Endothelial cell of umbilical vein (primary cell): ENCODE results near the gene RYR3. TPM values are rescaled to one million over a fixed set of nuclear protein-coding genes. Genes with fewer than 3 reads are reported as not detected.

ENCODE experiments used
- BruUV-seq: library from RNA; stranded (reverse); fragments of 400-500 nt; replicated peaks from 2 replicates; lab custom pipeline; 2021; lab: Mats Ljungman, UMichigan
- CTCF ChIA-PET: fragments of 300-600, 350-600 bp; sonication (Branson Sonifier 250); formaldehyde crosslinking; loops from one replicate; lab custom pipeline; 2021; ENCODE audit warnings: antibody characterized with exemption, inconsistent platforms; lab: Charles Lee
- POLR2A ChIA-PET: fragments of 300-600, 350-600 bp; sonication (Branson Sonifier 250); formaldehyde crosslinking; loops from one replicate; lab custom pipeline; 2021; ENCODE audit warnings: antibody characterized with exemption, inconsistent platforms; lab: Charles Lee
- DNase-seq: peaks from one replicate; pipeline ENCODE4 v3.0.0-alpha.2; 2011; ENCODE audit warnings: low read depth, low spot score
- FAIRE-seq: peaks from 2 replicates; lab custom pipeline; 2011; peaks lifted over from hg19 to GRCh38; lab: Jason Lieb, UNC
- H2AFZ ChIP-seq: 2 replicates; pipeline ENCODE4 v1.6.0; 2012; ENCODE audit warnings: low read depth, low read length, control low read depth, inconsistent platforms
- H3K27ac ChIP-seq: 2 replicates; pipeline ENCODE4 v1.5.1; 2011; ENCODE audit warnings: low read depth, mild to moderate bottlenecking, control low read depth, low read length, moderate library complexity; ENCODE audit not compliant: insufficient read depth
- H3K27me3 ChIP-seq, 2 experiments: 2 replicates each; pipeline versions ENCODE4 v1.6.0 to v1.6.1; 2011; ENCODE audit warnings: low read length in 2 of 2, mixed read lengths in 1 of 2; ENCODE audit not compliant: control insufficient read depth in 2 of 2, insufficient read depth in 2 of 2
- H3K36me3 ChIP-seq, 2 experiments: 2 replicates in 1 of 2; 3 replicates in 1 of 2; pipeline ENCODE4 v1.5.1; 2011; ENCODE audit warnings: low read length in 2 of 2, mild to moderate bottlenecking in 1 of 2, moderate library complexity in 1 of 2; ENCODE audit not compliant: control insufficient read depth in 2 of 2, insufficient read depth in 2 of 2; ENCODE audit errors: extremely low read depth in 1 of 2
- H3K4me1 ChIP-seq: 3 replicates; pipeline ENCODE4 v1.5.1; 2011; ENCODE audit warnings: mild to moderate bottlenecking, low read length; ENCODE audit not compliant: control insufficient read depth, insufficient read depth; ENCODE audit errors: extremely low read depth
- H3K4me2 ChIP-seq: 2 replicates; pipeline ENCODE4 v1.6.1; 2011; ENCODE audit warnings: low read length, control low read depth, mixed read lengths; ENCODE audit not compliant: insufficient read depth
- H3K4me3 ChIP-seq, 3 experiments: fragments of 200-600 bp in 1 of 3; sonication (generic), shearing (Covaris generic) in 1 of 3; replicated peaks in 1 of 3; 2 replicates each; pipeline ENCODE4 v1.5.1; 2011 to 2016; ENCODE audit warnings: control low read depth in 3 of 3, low read length in 3 of 3, mild to moderate bottlenecking in 2 of 3, inconsistent platforms in 1 of 3, low read depth in 1 of 3, moderate library complexity in 1 of 3; ENCODE audit not compliant: insufficient read depth in 1 of 3
- H3K79me2 ChIP-seq: 2 replicates; pipeline ENCODE4 v1.6.0; 2012; ENCODE audit warnings: low read length, inconsistent platforms; ENCODE audit not compliant: control insufficient read depth, insufficient read depth
- H3K9ac ChIP-seq: replicated peaks from 2 replicates; pipeline ENCODE3; 2011; ENCODE audit warnings: low read length, control low read depth; ENCODE audit not compliant: insufficient read depth; ENCODE audit errors: extremely low read depth
- H3K9me1 ChIP-seq: replicated peaks from 3 replicates; pipeline ENCODE4 v1.6.0; 2011; ENCODE audit warnings: mild to moderate bottlenecking, low read length; ENCODE audit not compliant: control insufficient read depth, insufficient read depth; ENCODE audit errors: extremely low read depth
- H3K9me3 ChIP-seq: replicated peaks from 2 replicates; pipeline ENCODE4 v1.5.1; 2012; ENCODE audit warnings: low read length, inconsistent platforms; ENCODE audit not compliant: control insufficient read depth, insufficient read depth
- H4K20me1 ChIP-seq: replicated peaks from 2 replicates; pipeline ENCODE3; 2011; ENCODE audit warnings: mild to moderate bottlenecking, low read length; ENCODE audit not compliant: control insufficient read depth, insufficient read depth; ENCODE audit errors: extremely low read depth
- CTCF ChIP-seq, 2 donors: IDR thresholded peaks; 1 replicate in 1 of 2; 2 replicates in 1 of 2; pipeline ENCODE4 v1.5.1; 2011; ENCODE audit warnings: low read length in 2 of 2, mild to moderate bottlenecking in 2 of 2, moderate library complexity in 2 of 2, control low read depth in 1 of 2, inconsistent platforms in 1 of 2, low read depth in 1 of 2; ENCODE audit not compliant: insufficient read depth in 1 of 2; ENCODE audit errors: extremely low read depth in 1 of 2
- EZH2 ChIP-seq: IDR thresholded peaks from 2 replicates; pipeline ENCODE4 v1.6.1; 2012; ENCODE audit warnings: borderline replicate concordance, low read depth, mild to moderate bottlenecking, moderate library complexity, low read length, inconsistent platforms; ENCODE audit not compliant: severe bottlenecking
- FOS ChIP-seq: IDR thresholded peaks from 2 replicates; pipeline ENCODE4 v1.6.1; 2011; ENCODE audit warnings: mild to moderate bottlenecking, low read length, moderate library complexity, borderline replicate concordance; ENCODE audit not compliant: insufficient read depth
- GATA2 ChIP-seq: IDR thresholded peaks from 2 replicates; pipeline ENCODE4 v1.7.0; 2011; ENCODE audit warnings: low read depth, mild to moderate bottlenecking, moderate library complexity, mixed read lengths, low read length; ENCODE audit not compliant: insufficient read length, insufficient read depth
- JUN ChIP-seq: IDR thresholded peaks from 2 replicates; pipeline ENCODE4 v1.6.1; 2011; ENCODE audit warnings: borderline replicate concordance, low read depth; ENCODE audit not compliant: insufficient read length, insufficient read depth
- MAX ChIP-seq: IDR thresholded peaks from 2 replicates; pipeline ENCODE4 v1.6.1; 2011; ENCODE audit not compliant: insufficient read depth, insufficient read length
- MYC ChIP-seq: IDR thresholded peaks from one replicate; pipeline ENCODE4 v1.6.1; 2011; ENCODE audit warnings: mild to moderate bottlenecking, low read depth, low read length
- POLR2A ChIP-seq: IDR thresholded peaks from 2 replicates; pipeline ENCODE4 v1.6.1; 2012; ENCODE audit warnings: low read depth, mild to moderate bottlenecking, control low read depth, low read length
- POLR2AphosphoS5 ChIP-seq: IDR thresholded peaks from 2 replicates; pipeline ENCODE4 v1.6.1; 2012; ENCODE audit warnings: low read depth, mild to moderate bottlenecking, control low read depth, low read length, moderate library complexity; ENCODE audit not compliant: insufficient read depth
- dilution Hi-C: fragments of 300-500 bp; cut with MboI; formaldehyde crosslinking; loops from one replicate; pipeline ENCODE4 v1.15.0; 2019; ENCODE audit warnings: low sequenced_read_pairs; ENCODE audit not compliant: extremely low pct_ligation_motif_present
- intact Hi-C: fragments of 100-400 bp; cut with micrococcal nuclease; formaldehyde crosslinking; loops from one replicate; pipeline ENCODE4 v1.10.0; 2022
- polyA plus RNA-seq, 4 experiments: library from polyadenylated mRNA; depleted of rRNA in 3 of 4; stranded (reverse) in 3 of 4; unstranded in 1 of 4; fragments of >200 nt; gene quantifications; 2 replicates each; pipeline versions ENCODE4 v1.2.1 to v1.2.3, GENCODE V29; 2011 to 2012; ENCODE audit warnings: missing spikeins in 1 of 4
- total RNA-seq: library from RNA; stranded (reverse); gene quantifications from 2 replicates; pipeline ENCODE4 v1.2.3, GENCODE V29; 2021

The RYR3 gene
- total and polyA plus RNA-seq, 2 donors (not counting 3 experiments of a cell fraction or from before 2014, with no cell fraction given), result not detected

- no peaks in the 10 kb centered on the region for H3K27me3 ChIP-seq
- no peaks in the 10 kb centered on the region for H3K36me3 ChIP-seq
- dilution Hi-C loops, result no loop called here
- ChIA-PET CTCF (no interaction called here), POLR2A (no interaction called here)
- H4K20me1 ChIP-seq, result no peaks in the 10 kb centered on the region
- FAIRE-seq (no peak), DNase-seq (no peak)
- H3K9me3 ChIP-seq, result no peaks in the 10 kb centered on the region
- no peak overlapping the region for H2AFZ ChIP-seq
- H3K4me2 ChIP-seq, result no peak overlapping the region
- no TSS peak for BruUV-seq
- TF ChIP-seq POLR2AphosphoS5, result no peak
- no peak for TF ChIP-seq POLR2A
- no peak for TF ChIP-seq JUN
- TF ChIP-seq EZH2, result no peak
- no peak for TF ChIP-seq GATA2
- TF ChIP-seq MYC, result no peak
- TF ChIP-seq CTCF (IDR thresholded peaks at IDR 0.05; ENCODE audit: extremely low read depth in 1 of 2, insufficient read depth in 1 of 2, low read depth in 1 of 2, low read length in 2 of 2), result no peak
- no peak for TF ChIP-seq MAX
- TF ChIP-seq FOS, result no peak
- intact Hi-C loops, result no loop called here
- H3K9me1 ChIP-seq, result no peaks in the 10 kb centered on the region
- no peaks in the 10 kb centered on the region for H3K4me1 ChIP-seq
- no peak overlapping the region for H3K9ac ChIP-seq
- no peak overlapping the region for H3K4me3 ChIP-seq
- H3K79me2 ChIP-seq, result no peaks in the 10 kb centered on the region
- H3K27ac ChIP-seq, result no peak overlapping the region
These were observed 59.9 kb downstream of the RYR3 start for GRCh38 chr15:33370623-33371020.
